SK-N-SH (cell line): Measurements from ENCODE around the gene NRCAM.

Experiments
- EP300 ChIP-seq, 2 experiments: IDR thresholded peaks; 2 replicates each; pipeline versions ENCODE4 v1.4.0 to v1.6.1; 2012; ENCODE audit warnings: borderline replicate concordance in 1 of 2, low read depth in 1 of 2, low read length in 1 of 2
- POLR2AphosphoS5 ChIP-seq: IDR thresholded peaks from 2 replicates; pipeline ENCODE4 v1.6.1; 2012; ENCODE audit warnings: low read depth, low read length
- REST ChIP-seq: IDR thresholded peaks from 2 replicates; pipeline ENCODE4 v1.6.1; 2012; ENCODE audit warnings: mild to moderate bottlenecking, low read depth, low read length, moderate library complexity
- SMC3 ChIP-seq: IDR thresholded peaks from 2 replicates; pipeline ENCODE4 v1.6.1; 2012; ENCODE audit warnings: low read depth, low read length, improper control_type of control experiment
- ZBTB33 ChIP-seq: IDR thresholded peaks from 2 replicates; pipeline ENCODE4 v1.4.0; 2012; ENCODE audit warnings: low read depth, borderline replicate concordance
- TF ChIP-seq, protein P1 (sequence below): fragments of 200-600 bp; sonication (generic); IDR thresholded peaks from 2 replicates; pipeline ENCODE4 v1.6.1; 2017; ENCODE audit warnings: antibody characterized with exemption, mild to moderate bottlenecking, moderate library complexity

GRCh38 chr7:108417144-108417543 lies 39.1 kb downstream of the NRCAM start:
- TF ChIP-seq POLR2AphosphoS5 (no peak), ZBTB33 (no peak), SMC3 (no peak), EP300 (IDR thresholded peaks at IDR 0.05; ENCODE audit: borderline replicate concordance in 1 of 2, low read depth in 1 of 2, low read length in 1 of 2) (no peak), REST (no peak)
- TF ChIP-seq, protein P1, sequence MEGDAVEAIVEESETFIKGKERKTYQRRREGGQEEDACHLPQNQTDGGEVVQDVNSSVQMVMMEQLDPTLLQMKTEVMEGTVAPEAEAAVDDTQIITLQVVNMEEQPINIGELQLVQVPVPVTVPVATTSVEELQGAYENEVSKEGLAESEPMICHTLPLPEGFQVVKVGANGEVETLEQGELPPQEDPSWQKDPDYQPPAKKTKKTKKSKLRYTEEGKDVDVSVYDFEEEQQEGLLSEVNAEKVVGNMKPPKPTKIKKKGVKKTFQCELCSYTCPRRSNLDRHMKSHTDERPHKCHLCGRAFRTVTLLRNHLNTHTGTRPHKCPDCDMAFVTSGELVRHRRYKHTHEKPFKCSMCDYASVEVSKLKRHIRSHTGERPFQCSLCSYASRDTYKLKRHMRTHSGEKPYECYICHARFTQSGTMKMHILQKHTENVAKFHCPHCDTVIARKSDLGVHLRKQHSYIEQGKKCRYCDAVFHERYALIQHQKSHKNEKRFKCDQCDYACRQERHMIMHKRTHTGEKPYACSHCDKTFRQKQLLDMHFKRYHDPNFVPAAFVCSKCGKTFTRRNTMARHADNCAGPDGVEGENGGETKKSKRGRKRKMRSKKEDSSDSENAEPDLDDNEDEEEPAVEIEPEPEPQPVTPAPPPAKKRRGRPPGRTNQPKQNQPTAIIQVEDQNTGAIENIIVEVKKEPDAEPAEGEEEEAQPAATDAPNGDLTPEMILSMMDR, result no peak
